ENCODE data around the gene TNRC6C. TPM values are rescaled to one million over a fixed set of nuclear protein-coding genes. Genes with fewer than 3 reads are reported as not detected.
"Not testable (repeated sequence)": the region's sequence is repeated elsewhere in the genome, so short reads cannot be mapped to it uniquely, and the experiment has no call there.

Gene TNRC6C
- total RNA-seq, 4 donors from 2014 or later: 5.3 to 15.4 (median 6.8) TPM

DNA sequence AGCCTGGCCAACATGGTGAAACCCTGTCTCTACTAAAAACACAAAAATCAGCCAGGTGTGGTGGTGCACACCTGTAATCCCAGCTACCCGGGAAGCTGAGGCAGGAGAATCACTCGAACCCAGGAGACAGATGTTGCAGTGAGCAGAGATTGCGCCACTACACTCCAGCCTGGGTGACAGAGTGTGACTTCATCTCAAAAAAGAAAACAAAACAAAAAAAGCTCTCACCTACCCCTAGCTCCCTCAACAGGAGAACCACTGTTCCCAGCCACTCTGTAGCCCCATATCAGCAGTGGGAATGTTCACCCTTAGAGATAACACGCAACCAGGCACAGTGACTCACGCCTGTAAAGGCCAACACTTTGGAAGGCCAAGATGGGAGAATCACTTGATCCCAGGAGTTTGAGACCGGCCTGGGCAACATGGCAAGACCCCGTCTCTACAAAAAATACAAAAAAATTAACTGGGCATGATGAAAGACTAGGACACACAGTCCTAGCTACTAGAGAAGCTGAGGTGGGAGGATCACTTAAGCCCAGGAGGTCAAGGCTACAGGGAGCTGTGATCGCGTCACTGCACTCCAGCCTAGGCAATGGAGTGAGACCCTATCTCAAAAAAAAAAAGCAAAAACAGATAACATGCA is 177.5 kb downstream of the TNRC6C start:
- TF ChIP-seq POLR2A (IDR thresholded peaks at IDR 0.05): no peak
- TF ChIP-seq, protein P1, sequence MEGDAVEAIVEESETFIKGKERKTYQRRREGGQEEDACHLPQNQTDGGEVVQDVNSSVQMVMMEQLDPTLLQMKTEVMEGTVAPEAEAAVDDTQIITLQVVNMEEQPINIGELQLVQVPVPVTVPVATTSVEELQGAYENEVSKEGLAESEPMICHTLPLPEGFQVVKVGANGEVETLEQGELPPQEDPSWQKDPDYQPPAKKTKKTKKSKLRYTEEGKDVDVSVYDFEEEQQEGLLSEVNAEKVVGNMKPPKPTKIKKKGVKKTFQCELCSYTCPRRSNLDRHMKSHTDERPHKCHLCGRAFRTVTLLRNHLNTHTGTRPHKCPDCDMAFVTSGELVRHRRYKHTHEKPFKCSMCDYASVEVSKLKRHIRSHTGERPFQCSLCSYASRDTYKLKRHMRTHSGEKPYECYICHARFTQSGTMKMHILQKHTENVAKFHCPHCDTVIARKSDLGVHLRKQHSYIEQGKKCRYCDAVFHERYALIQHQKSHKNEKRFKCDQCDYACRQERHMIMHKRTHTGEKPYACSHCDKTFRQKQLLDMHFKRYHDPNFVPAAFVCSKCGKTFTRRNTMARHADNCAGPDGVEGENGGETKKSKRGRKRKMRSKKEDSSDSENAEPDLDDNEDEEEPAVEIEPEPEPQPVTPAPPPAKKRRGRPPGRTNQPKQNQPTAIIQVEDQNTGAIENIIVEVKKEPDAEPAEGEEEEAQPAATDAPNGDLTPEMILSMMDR (IDR thresholded peaks at IDR 0.05): no peak
- no peak overlapping the region for H3K4me3 ChIP-seq (ENCODE audit: low read depth, poor library complexity, severe bottlenecking)
- no peak for DNase-seq (ENCODE audit: low spot score in 2 of 2)
- 94 to 95% methylated on average over 9 of the region's 9 CpGs for WGBS, 2 donors
- intact Hi-C loops (cut with DNase I; ENCODE audit: low total_unique reads): no loop called here

DNA sequence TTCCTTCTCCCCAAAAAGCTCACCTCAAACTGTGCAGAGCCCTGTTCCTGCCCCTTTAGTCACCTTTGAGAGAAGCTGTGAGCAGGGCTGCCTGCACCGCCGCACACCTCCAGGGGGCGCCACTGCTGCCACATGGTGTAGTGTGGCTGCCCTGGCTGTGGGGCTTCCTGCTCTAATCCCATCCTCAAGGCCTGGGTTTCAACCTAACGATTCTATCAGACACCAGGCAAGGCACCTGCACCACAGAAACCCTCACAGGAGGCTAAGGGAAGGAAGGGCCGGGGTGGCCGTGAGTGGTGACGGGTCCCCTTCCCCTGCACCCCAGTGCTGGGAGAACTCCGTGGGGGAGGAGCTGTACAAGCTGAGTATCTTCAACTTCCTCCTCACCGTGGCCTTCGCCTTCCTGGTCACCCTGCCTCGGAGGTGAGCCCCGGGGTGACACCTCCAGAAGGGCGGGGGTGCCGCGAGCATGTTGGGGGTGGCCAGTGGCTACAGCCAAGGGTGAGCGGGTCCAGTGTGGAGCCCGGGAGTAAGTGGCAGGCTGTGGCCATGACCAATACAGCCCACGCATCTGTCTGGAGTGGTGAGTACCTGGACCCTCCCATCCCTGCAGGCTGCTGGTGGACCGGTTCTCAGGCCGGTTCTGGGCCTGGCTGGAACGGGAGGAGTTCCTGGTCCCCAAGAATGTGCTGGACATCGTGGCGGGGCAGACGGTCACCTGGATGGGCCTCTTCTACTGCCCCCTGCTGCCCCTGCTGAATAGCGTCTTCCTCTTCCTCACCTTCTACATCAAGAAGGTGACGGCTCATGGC is 179.1 kb downstream of the TNRC6C start:
- WGBS, 2 donors: 60 to 65% methylated on average over 24 to 26 of the region's 26 CpGs
- no peak for DNase-seq (ENCODE audit: low spot score in 2 of 2)
- TF ChIP-seq, protein P1 (IDR thresholded peaks at IDR 0.05): no peak
- no peak for TF ChIP-seq POLR2A (IDR thresholded peaks at IDR 0.05)
- no peak overlapping the region for H3K4me3 ChIP-seq (ENCODE audit: low read depth, poor library complexity, severe bottlenecking)
- intact Hi-C loops (cut with DNase I; ENCODE audit: low total_unique reads): no loop called here

DNA sequence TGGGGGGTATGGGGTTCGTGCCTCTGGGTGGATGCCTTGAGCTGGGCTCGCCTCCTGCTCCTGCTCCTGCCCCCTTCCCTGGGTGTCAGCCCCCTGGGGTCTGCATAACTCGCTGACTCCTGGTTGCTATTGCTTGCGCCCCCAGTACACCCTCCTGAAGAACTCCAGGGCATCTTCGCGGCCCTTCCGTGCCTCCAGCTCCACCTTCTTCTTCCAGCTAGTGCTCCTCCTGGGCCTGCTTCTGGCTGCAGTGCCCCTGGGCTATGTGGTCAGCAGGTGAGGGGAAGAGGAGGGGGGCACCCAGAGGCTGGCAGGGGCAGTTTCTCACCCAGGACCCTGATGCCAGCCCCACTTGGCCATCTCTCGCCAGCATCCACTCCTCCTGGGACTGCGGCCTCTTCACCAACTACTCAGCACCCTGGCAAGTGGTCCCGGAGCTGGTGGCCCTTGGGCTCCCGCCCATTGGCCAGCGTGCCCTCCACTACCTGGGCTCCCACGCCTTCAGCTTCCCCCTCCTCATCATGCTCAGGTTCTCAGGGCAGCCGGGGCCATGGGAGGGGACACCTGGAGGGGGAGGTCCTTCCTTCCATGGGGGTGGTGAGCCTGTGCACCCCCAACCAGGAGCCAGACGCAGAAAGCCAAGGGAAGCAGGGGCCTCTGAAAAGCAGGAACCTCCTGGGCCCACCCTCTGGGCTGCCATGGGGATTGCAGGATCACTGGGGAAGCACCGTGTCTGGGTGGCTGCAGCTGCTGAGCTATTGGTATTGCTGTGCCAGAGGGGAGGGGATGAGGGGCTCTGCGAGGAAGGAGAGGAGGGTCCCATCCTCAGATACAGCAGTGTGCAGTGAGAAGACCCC is 179.9 kb downstream of the TNRC6C start:
- no peak for TF ChIP-seq POLR2A (IDR thresholded peaks at IDR 0.05)
- TF ChIP-seq, protein P1 (IDR thresholded peaks at IDR 0.05): no peak
- no peak for DNase-seq (ENCODE audit: low spot score in 2 of 2)
- intact Hi-C loops (cut with DNase I; ENCODE audit: low total_unique reads): no loop called here
- no peak overlapping the region for H3K4me3 ChIP-seq (ENCODE audit: low read depth, poor library complexity, severe bottlenecking)
- WGBS, 2 donors: 70 to 81% methylated on average over 17 of the region's 17 CpGs

DNA sequence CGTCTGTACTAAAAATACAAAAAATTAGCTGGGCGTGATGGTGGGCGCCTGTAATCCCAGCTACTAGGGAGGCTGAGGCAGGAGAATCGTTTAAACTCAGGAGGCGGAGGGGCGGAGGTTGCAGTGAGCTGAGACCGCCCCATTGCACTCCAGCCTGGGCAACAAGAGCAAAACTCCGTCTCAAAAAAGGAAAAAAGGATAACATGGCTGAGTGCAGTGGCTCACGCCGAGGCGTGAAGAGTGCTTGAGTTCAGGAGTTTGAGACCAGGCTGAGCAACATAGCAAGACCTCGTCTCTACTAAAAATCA is 181.3 kb downstream of the TNRC6C start:
- H3K4me3 ChIP-seq (ENCODE audit: low read depth, poor library complexity, severe bottlenecking); intact Hi-C loops (cut with DNase I; ENCODE audit: low total_unique reads); DNase-seq (ENCODE audit: low spot score in 2 of 2): not testable (repeated sequence)
- 75 to 84% methylated on average over 12 of the region's 12 CpGs for WGBS, 2 donors

DNA sequence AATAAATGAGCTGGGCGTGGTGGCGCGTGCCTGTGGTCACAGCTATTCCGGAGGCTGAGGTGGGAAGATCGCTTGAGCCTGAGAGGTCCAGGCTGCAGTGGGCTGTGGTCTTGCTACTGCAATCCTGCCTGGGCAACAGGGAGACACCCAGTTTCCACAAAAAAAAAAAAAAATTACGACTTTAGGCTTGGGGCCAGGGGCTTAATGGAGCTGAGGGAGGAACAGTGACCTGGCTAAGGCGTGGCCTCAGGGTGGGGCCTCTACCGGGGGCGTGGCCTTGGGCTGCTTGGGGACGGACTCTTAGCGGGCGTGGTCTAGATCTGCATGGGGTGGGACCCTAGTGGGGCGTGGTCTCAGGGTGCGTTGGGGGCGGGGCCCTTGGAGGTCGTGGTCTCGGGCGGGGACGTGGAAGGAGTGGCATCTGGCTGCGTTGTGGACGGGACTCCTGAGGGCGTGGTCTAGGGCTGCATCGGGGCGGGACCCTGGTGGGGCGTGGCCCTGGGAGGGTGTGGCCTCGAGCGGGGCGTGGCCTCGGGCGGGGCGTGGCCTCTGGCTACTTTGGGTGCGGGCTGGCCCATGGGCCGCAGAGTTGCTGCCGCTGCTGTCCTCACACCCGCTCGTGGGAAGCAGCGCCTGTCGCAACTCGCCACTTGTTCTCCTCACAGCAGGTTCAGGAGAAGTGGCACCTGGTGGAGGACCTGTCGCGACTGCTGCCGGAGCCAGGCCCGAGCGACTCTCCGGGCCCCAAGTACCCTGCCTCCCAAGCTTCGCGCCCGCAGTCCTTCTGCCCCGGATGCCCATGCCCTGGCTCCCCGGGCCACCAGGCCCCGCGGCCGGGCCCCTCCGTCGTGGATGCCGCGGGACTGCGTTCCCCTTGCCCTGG is 181.9 kb downstream of the TNRC6C start:
- WGBS, 2 donors: 23 to 27% methylated on average over 38 to 52 of the region's 58 CpGs
- DNase-seq (ENCODE audit: low spot score in 2 of 2): peak; percentile 97 to 99
- intact Hi-C loops (cut with DNase I; ENCODE audit: low total_unique reads): no loop called here
- no peak for TF ChIP-seq POLR2A (IDR thresholded peaks at IDR 0.05)
- TF ChIP-seq, protein P1 (IDR thresholded peaks at IDR 0.05): no peak
- no peak overlapping the region for H3K4me3 ChIP-seq (ENCODE audit: low read depth, poor library complexity, severe bottlenecking)

Data from lower leg skin (tissue), 4 donors.